Prostate gland (tissue), 2 donors: Measurements from ENCODE around the gene DHRS2. TPM values are rescaled to one million over a fixed set of nuclear protein-coding genes. Genes with fewer than 3 reads are reported as not detected.

ENCODE experiments used
- DNase-seq: peaks from one replicate; pipeline ENCODE4 v3.0.0-alpha.2; 2019; ENCODE audit warnings: low spot score
- H3K27ac ChIP-seq, 2 donors: fragments of 200-600 bp; sonication (generic); 2 replicates each; pipeline ENCODE4 v1.5.1; 2017 to 2019
- H3K27me3 ChIP-seq: fragments of 200-600 bp; sonication (generic); replicated peaks from 2 replicates; pipeline ENCODE4 v1.5.1; 2019; ENCODE audit not compliant: insufficient read depth
- H3K36me3 ChIP-seq, 2 donors: fragments of 200-600 bp; sonication (generic); 1 replicate in 1 of 2; 2 replicates in 1 of 2; pipeline versions ENCODE4 v1.5.1 to v1.8.1; 2017 to 2019
- H3K4me1 ChIP-seq: fragments of 200-600 bp; sonication (generic); replicated peaks from 2 replicates; pipeline ENCODE4 v1.5.1; 2019
- H3K4me3 ChIP-seq, 2 donors: fragments of 200-600 bp; sonication (generic); 2 replicates each; pipeline ENCODE4 v1.5.1; 2017 to 2019
- H3K9me3 ChIP-seq: fragments of 200-600 bp; sonication (generic); 2 replicates; pipeline ENCODE4 v1.5.1; 2017
- POLR2A ChIP-seq: fragments of 450-650 bp; IDR thresholded peaks from one replicate; pipeline ENCODE4 v1.6.1; 2016; ENCODE audit warnings: antibody characterized with exemption, mild to moderate bottlenecking
- POLR2AphosphoS5 ChIP-seq: sonication (generic); formaldehyde crosslinking; IDR thresholded peaks from one replicate; pipeline ENCODE4 v1.6.1; 2017; ENCODE audit warnings: antibody characterized with exemption
- WGBS: methylation state at CpG from one replicate; pipeline ENCODE4 v1.1.5; 2018; 5-methylcytosine and 5-hydroxymethylcytosine counted together
- intact Hi-C: fragments of 100-400 bp; cut with DNase I; formaldehyde crosslinking; loops from one replicate; pipeline ENCODE4 v1.14.2; 2022
- total RNA-seq, 2 donors: library from RNA; depleted of rRNA; stranded (reverse); fragments of >200 nt; gene quantifications; one replicate each; pipeline ENCODE4 v1.1.0, GENCODE V29; 2016
- TF ChIP-seq, protein P1 (sequence below), 4 experiments: fragments of 200-600 bp in 2 of 4; fragments of 450-650 bp in 2 of 4; sonication (generic) in 2 of 4; IDR thresholded peaks; 1 replicate in 3 of 4; 2 replicates in 1 of 4; pipeline ENCODE4 v1.5.1; 2016 to 2019; ENCODE audit warnings: antibody characterized with exemption in 4 of 4, mild to moderate bottlenecking in 2 of 4, moderate library complexity in 2 of 4

DHRS2 gene
- total RNA-seq, 2 donors from 2014 or later, result 1.2 to 5.9 TPM

DNA sequence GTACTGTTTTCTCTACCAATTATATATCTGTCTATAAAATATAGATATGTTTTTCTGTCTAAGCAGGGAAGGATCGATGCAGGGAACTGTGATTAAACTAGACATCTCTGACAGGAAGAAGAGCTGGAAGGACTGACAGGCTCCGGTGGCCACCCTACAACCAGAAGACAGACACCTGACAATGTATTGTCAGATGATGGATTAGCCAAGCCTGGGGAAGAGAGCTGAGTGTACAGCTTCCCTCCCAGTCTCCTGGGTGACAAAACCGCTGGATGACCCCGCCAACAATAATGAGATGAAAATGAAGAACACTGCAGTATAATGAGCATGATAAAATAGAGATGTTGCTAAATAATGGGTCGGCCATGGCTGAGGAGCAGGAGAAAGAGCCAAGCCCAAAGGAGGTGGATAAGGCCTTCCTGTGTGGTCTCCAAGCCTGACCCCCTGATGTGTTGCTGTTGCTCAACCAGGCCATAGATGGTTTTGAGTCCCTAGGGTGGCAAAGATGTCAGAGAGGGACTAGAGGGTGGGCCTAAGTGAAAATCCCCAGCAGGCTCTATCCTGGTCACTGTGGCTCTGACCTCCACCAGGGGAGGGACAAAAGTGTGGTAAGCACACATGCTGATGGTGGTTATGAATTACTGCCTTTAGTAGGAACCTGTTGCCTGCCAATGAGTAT, 28.2 kb downstream of the DHRS2 start:
- no peak overlapping the region for H3K4me3 ChIP-seq
- no peaks in the 10 kb centered on the region for H3K9me3 ChIP-seq
- no peaks in the 10 kb centered on the region for H3K4me1 ChIP-seq
- no peak overlapping the region for H3K27ac ChIP-seq
- no peaks in the 10 kb centered on the region for H3K27me3 ChIP-seq
- H3K36me3 ChIP-seq, result no peaks in the 10 kb centered on the region
- TF ChIP-seq, protein P1, sequence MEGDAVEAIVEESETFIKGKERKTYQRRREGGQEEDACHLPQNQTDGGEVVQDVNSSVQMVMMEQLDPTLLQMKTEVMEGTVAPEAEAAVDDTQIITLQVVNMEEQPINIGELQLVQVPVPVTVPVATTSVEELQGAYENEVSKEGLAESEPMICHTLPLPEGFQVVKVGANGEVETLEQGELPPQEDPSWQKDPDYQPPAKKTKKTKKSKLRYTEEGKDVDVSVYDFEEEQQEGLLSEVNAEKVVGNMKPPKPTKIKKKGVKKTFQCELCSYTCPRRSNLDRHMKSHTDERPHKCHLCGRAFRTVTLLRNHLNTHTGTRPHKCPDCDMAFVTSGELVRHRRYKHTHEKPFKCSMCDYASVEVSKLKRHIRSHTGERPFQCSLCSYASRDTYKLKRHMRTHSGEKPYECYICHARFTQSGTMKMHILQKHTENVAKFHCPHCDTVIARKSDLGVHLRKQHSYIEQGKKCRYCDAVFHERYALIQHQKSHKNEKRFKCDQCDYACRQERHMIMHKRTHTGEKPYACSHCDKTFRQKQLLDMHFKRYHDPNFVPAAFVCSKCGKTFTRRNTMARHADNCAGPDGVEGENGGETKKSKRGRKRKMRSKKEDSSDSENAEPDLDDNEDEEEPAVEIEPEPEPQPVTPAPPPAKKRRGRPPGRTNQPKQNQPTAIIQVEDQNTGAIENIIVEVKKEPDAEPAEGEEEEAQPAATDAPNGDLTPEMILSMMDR (IDR thresholded peaks at IDR 0.05), result no peak
- TF ChIP-seq POLR2A (no peak), POLR2AphosphoS5 (no peak)
- no peak for DNase-seq
- WGBS, result 95% methylated on average over 5 of the region's 5 CpGs
- intact Hi-C loops, result no loop called here

DNA sequence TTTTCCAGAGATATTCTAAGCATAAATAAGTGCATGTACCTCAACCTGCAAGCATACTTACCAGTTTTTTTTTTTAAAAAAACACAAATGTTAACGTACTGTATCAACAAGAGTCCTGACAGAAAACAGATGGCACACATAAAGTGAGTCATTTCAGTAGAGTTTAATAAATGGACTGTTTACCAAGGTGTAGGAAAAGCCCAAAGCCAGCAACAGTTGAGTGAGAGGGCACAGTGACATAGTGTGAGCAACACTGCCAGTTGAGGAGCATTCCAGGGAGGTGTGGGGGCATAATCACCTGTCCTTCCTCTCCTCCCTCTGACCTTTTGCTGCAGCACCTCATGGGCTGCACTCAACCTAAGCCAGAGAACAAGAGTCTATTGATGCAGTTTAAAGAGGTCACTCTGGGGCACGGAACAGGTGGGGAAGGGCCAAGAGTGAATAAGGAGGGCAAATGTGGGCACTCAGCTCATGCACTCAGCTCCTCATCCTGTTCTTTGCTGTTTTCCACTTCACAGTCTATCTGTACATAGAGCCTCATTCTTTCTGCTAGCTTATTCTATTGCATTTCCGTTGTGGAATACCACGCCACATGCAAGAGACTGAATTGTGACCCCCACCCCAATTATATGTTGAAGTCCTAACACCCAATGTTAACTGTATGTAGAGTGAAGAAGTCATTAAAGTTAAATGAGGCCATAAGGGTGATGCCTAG, 29.3 kb downstream of the DHRS2 start:
- no peaks in the 10 kb centered on the region for H3K9me3 ChIP-seq
- H3K36me3 ChIP-seq, result no peaks in the 10 kb centered on the region
- no peak for DNase-seq
- no peak overlapping the region for H3K27ac ChIP-seq
- no peaks in the 10 kb centered on the region for H3K4me1 ChIP-seq
- intact Hi-C loops, result no loop called here
- no peak overlapping the region for H3K4me3 ChIP-seq
- H3K27me3 ChIP-seq, result no peaks in the 10 kb centered on the region
- TF ChIP-seq POLR2AphosphoS5 (no peak), POLR2A (no peak)
- TF ChIP-seq, protein P1 (IDR thresholded peaks at IDR 0.05), result no peak
- 50% methylated on average over 4 of the region's 4 CpGs for WGBS

DNA sequence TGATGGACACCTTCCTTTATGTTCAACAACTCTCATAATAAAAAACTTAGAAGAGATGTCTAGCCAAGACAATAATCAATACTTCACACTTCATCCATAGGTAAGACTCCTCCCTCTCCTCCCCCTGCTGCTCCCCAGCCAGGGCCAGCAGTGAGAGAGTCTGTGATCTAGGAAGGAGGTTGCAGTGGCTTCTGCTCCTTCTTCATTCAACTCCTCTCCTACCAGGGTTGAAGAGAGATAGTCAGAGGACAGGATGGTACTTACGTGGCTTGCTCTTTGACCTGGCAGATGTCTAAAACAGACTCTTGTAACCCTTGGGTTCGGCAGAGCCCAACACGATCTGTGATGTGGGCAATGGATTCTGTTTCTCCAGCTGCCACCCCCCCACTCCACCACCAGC, 31.0 kb downstream of the DHRS2 start:
- Histone ChIP-seq H3K9me3 (no peaks in the 10 kb centered on the region), H3K4me3 (no peak overlapping the region), H3K27me3 (no peaks in the 10 kb centered on the region), H3K27ac (no peak overlapping the region), H3K4me1 (no peaks in the 10 kb centered on the region), H3K36me3 (no peaks in the 10 kb centered on the region)
- TF ChIP-seq POLR2AphosphoS5, result no peak
- TF ChIP-seq, protein P1 (IDR thresholded peaks at IDR 0.05), result no peak
- no peak for TF ChIP-seq POLR2A
- WGBS, result 94% methylated on average over 3 of the region's 3 CpGs
- intact Hi-C loops, result no loop called here
- DNase-seq, result no peak

DNA sequence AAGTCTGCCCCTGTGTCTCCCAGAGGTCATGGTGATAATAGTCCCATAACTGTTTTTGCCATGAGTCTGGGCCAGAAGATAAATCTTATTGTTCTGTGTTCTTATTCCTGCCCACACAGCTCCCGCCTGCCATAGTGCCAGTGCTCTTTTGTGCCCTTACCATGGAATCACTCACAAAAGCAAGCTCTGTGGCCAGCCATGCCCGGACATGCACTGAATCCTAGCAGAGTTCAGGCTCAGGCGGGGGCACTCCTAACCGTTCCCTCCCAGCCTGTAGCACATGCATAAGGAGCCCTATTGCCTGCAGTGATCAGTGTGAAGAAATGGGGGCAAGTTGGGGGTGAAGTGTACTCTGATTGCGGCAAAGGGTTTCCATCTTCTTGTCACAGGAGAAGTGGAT, 33.3 kb downstream of the DHRS2 start:
- DNase-seq, result no peak
- no peaks in the 10 kb centered on the region for H3K9me3 ChIP-seq
- no peaks in the 10 kb centered on the region for H3K36me3 ChIP-seq
- H3K27ac ChIP-seq, result no peak overlapping the region
- intact Hi-C loops, result no loop called here
- TF ChIP-seq POLR2AphosphoS5 (no peak), POLR2A (no peak)
- TF ChIP-seq, protein P1 (IDR thresholded peaks at IDR 0.05), result no peak
- no peak overlapping the region for H3K4me3 ChIP-seq
- WGBS, result 67% methylated on average over 5 of the region's 5 CpGs
- H3K4me1 ChIP-seq, result no peaks in the 10 kb centered on the region
- no peaks in the 10 kb centered on the region for H3K27me3 ChIP-seq

DNA sequence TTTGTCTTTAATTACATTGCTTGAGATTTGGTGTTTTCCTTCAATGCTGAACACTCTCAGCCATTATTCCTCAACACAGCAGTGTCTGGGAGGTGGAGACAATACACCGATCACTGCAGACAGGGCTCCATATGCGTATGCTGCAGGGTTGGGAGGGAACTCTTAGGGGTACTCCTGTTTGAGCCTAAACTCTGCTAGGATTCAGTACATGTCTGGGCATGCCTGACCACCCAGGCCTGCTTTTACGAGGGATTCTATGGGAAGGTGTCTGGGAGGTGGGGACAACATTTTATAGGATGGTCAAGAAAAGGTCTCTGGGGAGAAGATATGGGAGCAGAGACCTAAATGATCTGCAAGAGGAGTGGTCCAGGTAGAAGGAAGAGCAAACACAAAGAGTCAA, 34.3 kb downstream of the DHRS2 start:
- WGBS, result 67% methylated on average over 3 of the region's 3 CpGs
- H3K4me1 ChIP-seq, result no peaks in the 10 kb centered on the region
- H3K4me3 ChIP-seq, result no peak overlapping the region
- no peaks in the 10 kb centered on the region for H3K36me3 ChIP-seq
- no peaks in the 10 kb centered on the region for H3K9me3 ChIP-seq
- TF ChIP-seq POLR2AphosphoS5, result no peak
- TF ChIP-seq, protein P1 (IDR thresholded peaks at IDR 0.05), result no peak
- no peak for TF ChIP-seq POLR2A
- no peaks in the 10 kb centered on the region for H3K27me3 ChIP-seq
- intact Hi-C loops, result no loop called here
- no peak for DNase-seq
- H3K27ac ChIP-seq, result no peak overlapping the region
